Measurements from ENCODE around the gene BFSP1.

Gene BFSP1

GRCh38 chr20:17494201-17494600 lies 37.0 kb downstream of the BFSP1 start:
- DNase-seq, result no peak

DNA sequence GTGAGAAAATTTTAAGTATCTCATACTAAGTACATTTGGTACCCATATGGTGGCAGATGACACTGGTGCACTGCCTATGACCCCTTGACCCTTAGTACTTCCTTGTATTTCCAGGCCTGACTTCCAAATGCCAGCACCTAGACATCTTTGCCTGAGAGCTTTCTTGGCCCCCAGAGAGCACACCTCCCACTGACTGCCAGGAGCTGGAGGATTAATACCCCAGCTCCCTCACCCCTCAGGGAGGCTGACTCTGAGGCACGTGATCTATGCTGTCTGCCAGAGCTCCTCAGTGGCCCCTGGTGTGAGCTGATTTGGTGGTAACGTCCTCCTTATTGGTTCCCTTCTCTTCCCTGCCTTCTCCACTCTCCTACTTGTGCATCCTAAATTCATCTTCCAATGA lies 38.0 kb downstream of the BFSP1 start:
- DNase-seq, result no peak

GRCh38 chr20:17491488-17491887 lies 39.7 kb downstream of the BFSP1 start:
- no peak for DNase-seq

DNA sequence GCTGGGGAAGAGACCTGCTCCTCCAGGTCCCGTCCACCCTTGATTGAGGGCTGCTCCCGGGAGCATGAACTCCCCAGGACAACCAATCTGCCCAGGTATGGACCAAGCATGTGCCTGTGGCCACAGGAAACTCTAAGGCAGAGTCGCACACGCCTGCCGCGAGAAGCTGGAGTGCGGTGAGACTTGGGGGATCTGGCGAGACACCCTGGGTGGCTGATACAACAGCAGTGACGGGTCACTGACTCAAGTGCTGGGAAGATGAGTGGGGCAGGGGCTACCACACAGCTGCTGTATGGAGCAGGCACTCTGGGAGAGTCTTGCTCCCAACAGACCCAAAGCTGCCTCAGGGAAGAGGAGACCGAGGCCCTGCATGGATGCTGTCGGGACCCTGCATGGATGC lies 40.1 kb downstream of the BFSP1 start:
- no peak for DNase-seq

- no peak for DNase-seq
Measured at GRCh38 chr20:17490501-17490900, 40.7 kb downstream of the BFSP1 start.

DNA sequence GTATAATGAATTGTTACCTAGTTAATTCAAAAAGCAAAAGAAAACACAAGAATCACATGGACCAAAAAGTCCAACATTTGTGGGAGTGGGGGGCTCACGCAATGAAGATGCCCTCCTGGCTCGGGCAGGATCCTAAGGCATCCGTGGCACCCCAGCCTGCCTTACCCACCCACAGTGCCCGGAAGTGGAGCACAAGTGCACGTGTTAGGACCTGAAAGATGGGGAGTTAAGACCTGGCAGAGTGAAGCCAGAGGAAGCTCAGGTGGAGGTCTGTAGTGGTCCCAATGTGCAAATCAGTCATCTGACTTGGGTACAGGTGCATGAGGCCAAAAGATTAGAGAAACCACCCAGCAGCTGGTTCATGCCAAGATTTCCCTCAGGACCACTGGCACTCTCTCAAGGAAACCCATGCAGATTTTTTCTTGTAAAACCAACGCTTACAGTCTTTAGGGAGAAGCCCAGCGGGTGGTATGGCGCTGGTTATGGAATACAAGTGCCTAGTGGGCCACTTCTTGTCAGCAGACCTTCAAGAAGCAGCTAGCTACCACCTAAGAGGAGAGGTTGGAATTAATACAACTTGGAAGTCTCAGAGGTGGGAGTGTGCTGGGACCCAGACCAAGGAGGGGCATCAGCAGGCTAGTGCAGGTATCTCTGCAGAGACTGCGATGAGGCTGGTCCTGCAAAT lies 42.1 kb downstream of the BFSP1 start:
- DNase-seq, result no peak

DNA sequence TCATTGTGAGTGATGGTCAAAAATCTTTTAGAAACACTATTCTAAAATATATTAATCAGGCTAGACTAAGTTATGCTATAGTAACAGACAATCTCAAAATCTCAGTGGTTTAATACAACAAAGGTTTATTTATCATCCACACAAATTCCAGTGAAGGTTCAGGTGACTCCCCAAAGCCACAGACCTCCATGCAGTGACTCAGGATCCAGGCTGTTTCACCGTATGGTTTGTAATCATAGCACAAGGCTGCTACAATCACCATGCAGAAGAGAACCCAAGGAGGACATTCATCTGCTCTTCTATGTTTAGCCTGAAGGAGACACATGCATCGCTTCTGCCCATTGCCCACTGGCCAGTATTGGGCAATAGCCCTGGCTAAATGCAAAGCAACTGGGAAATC lies 46.2 kb downstream of the BFSP1 start:
- DNase-seq, result no peak

DNA sequence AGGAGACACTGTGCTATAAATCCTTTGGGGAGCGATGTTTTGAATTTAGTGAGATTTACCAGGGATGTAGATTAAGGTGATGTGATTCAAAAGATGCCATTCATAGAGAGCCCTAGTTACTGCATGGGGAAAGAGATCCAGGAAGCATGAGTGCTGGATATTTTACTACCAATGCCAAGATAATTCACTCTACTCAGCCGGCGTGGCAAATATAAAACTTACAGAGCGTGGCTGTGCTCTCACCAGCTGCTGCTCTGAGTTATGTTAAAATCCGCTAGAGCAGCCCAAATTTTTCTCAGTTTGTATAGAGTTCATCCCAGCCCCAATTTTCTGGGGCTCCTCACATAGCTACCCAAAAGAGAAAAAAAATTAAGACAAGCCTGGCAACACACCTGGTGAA lies 48.6 kb downstream of the BFSP1 start:
- no peak for DNase-seq

DNA sequence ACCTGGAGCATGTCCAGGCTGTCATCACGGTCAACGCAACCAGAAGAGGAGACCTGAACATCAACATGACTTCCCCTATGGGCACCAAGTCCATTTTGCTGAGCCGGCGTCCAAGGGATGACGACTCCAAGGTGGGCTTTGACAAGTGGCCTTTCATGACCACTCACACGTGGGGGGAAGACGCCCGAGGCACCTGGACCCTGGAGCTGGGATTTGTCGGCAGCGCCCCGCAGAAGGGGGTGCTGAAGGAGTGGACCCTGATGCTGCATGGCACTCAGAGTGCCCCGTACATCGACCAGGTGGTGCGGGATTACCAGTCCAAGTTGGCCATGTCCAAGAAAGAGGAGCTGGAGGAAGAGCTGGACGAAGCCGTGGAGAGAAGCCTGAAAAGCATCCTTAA lies 49.5 kb downstream of the BFSP1 start:
- DNase-seq, result no peak

DNA sequence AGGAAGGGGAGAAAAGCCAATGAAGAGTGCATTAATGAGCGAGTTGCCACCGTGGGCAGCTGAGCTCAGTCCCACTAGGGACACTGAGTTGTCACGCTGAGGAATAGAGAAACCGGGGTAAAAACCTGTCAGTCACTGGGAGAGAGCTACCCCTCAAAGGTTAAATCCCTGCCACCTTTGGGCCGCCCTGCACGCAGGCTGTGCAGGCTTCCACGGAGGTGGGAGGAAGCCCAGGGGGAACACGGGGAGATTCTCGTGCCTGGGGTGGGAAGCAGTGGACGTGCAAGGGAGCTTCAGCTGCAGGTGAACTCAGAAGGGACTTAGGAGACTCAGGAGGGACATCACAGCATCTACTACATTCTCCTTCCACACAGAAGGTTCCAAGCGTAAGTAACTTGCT lies 50.5 kb downstream of the BFSP1 start:
- DNase-seq, result no peak

DNA sequence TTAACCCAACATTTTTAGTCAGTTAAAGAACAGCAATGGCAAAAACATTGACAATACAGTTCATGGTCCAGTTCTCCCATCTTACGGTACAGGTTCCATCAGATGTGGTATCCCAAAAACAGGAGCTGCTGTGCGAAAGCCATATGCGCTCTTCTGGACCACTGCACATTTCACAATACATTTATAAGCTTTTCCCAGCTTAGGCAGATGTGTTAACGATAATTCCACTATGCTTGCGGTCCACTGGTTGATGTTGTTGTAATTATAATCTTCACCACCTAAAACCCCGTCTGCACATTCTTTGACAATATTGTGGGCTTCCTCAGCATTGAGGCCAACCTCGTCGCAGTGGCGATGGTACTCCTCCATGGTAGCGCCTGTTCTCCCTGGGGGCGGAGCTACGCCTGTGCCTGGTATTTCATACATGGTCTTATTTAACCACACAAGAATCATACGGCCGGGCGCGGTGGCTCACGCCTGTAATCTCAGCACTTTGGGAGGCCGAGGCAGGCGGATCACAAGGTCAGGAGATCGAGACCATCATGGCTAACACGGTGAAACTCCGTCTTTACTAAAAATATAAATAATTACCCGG lies 52.0 kb downstream of the BFSP1 start:
- no peak for DNase-seq

DNA sequence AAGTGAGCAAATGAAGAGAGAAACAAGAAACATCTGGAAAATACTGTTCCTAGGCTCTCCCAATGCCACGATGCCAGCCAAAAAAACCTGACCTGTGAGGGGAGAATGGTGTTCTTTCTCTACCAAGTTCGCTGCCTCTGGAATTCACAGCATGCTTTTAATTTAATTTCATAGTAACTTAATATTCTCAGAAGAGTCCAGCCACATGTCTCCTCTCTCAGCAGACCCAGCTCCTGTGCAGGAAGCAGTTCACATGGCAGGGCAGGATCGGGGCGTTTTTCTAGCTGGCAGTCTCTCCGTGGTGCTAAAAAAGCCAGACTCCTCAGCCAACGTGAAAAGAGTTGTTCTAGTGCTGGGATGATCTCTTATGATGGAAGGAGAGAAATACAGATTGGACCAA lies 57.5 kb downstream of the BFSP1 start:
- no peak for DNase-seq

- DNase-seq, result no peak
Measured at GRCh38 chr20:17471606-17472187, 59.5 kb downstream of the BFSP1 start.

GRCh38 chr20:17470973-17471372 lies 60.2 kb downstream of the BFSP1 start:
- DNase-seq, result no peak

GRCh38 chr20:17470521-17470920 lies 60.7 kb downstream of the BFSP1 start:
- no peak for DNase-seq

GRCh38 chr20:17469246-17470030 lies 61.7 kb downstream of the BFSP1 start:
- no peak for DNase-seq

DNA sequence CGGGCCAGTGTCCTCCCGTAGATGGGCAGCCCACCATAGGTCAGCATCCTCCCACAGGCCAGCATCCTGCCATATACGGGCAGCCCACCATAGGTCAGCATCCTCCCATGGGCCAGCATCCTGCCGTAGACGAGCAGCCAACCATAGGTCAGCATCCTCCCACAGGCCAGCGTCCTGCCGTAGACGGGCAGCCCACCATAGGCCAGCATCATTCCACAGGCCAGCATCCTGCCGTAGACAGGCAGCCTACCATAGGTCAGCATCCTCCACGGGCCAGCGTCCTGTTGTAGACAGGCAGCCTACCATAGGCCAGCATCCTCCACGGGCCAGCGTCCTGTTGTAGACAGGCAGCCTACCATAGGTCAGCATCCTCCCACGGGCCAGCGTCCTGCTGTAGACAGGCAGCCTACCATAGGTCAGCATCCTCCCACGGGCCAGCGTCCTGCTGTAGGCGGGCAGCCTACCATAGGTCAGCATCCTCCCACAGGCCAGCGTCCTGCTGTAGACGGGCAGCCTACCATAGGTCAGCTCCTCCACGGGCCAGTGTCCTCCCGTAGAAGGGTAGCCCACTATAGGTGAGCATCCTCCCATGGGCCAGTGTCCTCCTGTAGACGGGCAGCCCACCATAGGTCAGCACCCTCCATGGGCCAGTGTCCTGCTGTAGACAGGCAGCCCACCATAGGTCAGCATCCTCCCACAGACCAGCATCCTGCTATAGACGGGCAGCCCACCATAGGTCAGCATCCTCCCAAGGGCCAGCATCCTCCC lies 62.9 kb downstream of the BFSP1 start:
- no peak for DNase-seq

- no peak for DNase-seq
Measured at GRCh38 chr20:17467120-17467655, 64.0 kb downstream of the BFSP1 start.

GRCh38 chr20:17466641-17467040 lies 64.5 kb downstream of the BFSP1 start:
- DNase-seq, result no peak

DNA sequence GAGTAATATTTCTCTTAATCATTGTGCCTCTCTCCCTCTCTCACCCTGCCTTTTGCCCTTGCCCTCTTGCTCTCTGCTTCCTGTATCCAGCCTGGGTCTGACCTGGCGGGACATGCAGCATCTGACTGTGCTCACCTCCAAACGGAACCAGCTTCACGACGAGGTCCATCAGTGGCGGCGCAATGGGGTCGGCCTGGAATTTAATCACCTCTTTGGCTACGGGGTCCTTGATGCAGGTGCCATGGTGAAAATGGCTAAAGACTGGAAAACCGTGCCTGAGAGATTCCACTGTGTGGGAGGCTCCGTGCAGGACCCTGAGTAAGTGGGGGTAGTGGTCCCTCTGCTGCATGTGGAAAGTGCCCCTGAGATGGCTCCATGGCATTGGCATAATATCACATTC lies 65.9 kb downstream of the BFSP1 start:
- no peak for DNase-seq

DNA sequence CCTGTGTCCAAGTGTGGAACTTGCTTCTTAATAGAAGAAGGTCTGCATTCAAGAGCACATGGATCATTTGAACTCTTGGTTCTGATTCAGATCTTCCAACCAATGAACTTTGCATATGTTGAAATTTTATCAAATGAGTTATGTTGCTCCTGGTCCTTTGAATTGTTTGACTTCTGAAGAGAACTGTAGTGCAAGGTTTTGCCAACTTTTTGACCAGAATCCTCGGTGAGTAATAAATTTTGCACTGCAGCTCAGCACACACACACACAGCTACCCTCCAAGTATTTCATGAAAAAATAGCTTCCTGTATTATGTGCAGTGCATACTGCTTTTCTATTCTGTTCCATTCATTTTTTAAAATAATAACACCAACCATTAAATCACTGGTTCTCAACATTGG lies 67.5 kb downstream of the BFSP1 start:
- no peak for DNase-seq

- DNase-seq, result no peak
Measured at GRCh38 chr20:17461941-17462340, 69.2 kb downstream of the BFSP1 start.

GRCh38 chr20:17460119-17460518 lies 71.1 kb downstream of the BFSP1 start:
- DNase-seq, result no peak
